SH-SY5Y (cell line): ENCODE results near the gene GPR68.

Source experiments
- GATA2 ChIP-seq: IDR thresholded peaks from 2 replicates; pipeline ENCODE4 v1.6.1; 2011; ENCODE audit warnings: mild to moderate bottlenecking, low read depth, low read length
- GATA3 ChIP-seq: IDR thresholded peaks from 2 replicates; pipeline ENCODE4 v1.6.1; 2011; ENCODE audit warnings: low read depth, mild to moderate bottlenecking, low read length, moderate library complexity

GRCh38 chr14:91244501-91244901 lies at the start of gene GPR68:
- TF ChIP-seq GATA2 (no peak), GATA3 (no peak)
